GM18909 (cell line): ENCODE data around the gene TSSC4.

ENCODE experiments used
- ATAC-seq: cut with Tn5 transposase; IDR thresholded peaks from one replicate; pipeline ENCODE4 v1.9.1; 2021; ENCODE audit warnings: mild to moderate bottlenecking; ENCODE audit not compliant: unreplicated experiment, poor library complexity

TSSC4 gene

GRCh38 chr11:2445746-2446551 is 45.4 kb downstream of the TSSC4 start:
- no peak for ATAC-seq

GRCh38 chr11:2446590-2447252 is 46.2 kb downstream of the TSSC4 start:
- no peak for ATAC-seq

GRCh38 chr11:2447253-2447950 is 46.9 kb downstream of the TSSC4 start:
- ATAC-seq: no peak

GRCh38 chr11:2447951-2448650 is 47.6 kb downstream of the TSSC4 start:
- ATAC-seq: no peak

- no peak for ATAC-seq
Measured at GRCh38 chr11:2448661-2449547, 48.4 kb downstream of the TSSC4 start.

- no peak for ATAC-seq
Measured at GRCh38 chr11:2449548-2450320, 49.2 kb downstream of the TSSC4 start.

- ATAC-seq: no peak
Measured at GRCh38 chr11:2450321-2451041, 49.9 kb downstream of the TSSC4 start.

- no peak for ATAC-seq
Measured at GRCh38 chr11:2451336-2451735, 50.8 kb downstream of the TSSC4 start.

GRCh38 chr11:2451916-2452315 is 51.4 kb downstream of the TSSC4 start:
- ATAC-seq: no peak

- no peak for ATAC-seq
Measured at GRCh38 chr11:2452321-2453012, 51.9 kb downstream of the TSSC4 start.

GRCh38 chr11:2453436-2453835 is 52.9 kb downstream of the TSSC4 start:
- ATAC-seq: no peak
